Fibroblast of lung (primary cell): ENCODE measurements around the gene DNPH1. TPM values are rescaled to one million over a fixed set of nuclear protein-coding genes. Genes with fewer than 3 reads are reported as not detected.
A peak's percentile ranks its signal among the peaks of the same experiment; 100 is the strongest.

Experiments used
- DNase-seq, 2 donors: peaks; one replicate each; pipeline versions ENCODE4 v3.0.0 to v3.0.0-alpha.2; 2010; ENCODE audit warnings: low read depth in 2 of 2
- H2AFZ ChIP-seq: 2 replicates; pipeline ENCODE4 v1.5.1; 2012; ENCODE audit warnings: low read length, control low read depth, inconsistent platforms
- H3K27ac ChIP-seq: 2 replicates; pipeline ENCODE4 v1.5.1; 2011; ENCODE audit warnings: low read length, control low read depth; ENCODE audit not compliant: insufficient read depth
- H3K27me3 ChIP-seq: 2 replicates; pipeline ENCODE4 v1.5.1; 2011; ENCODE audit warnings: mild to moderate bottlenecking, low read length; ENCODE audit not compliant: control insufficient read depth, insufficient read depth
- H3K36me3 ChIP-seq: 2 replicates; pipeline ENCODE4 v1.5.1; 2011; ENCODE audit warnings: low read length; ENCODE audit not compliant: control insufficient read depth, insufficient read depth
- H3K4me1 ChIP-seq: 2 replicates; pipeline ENCODE4 v1.5.1; 2011; ENCODE audit warnings: low read length; ENCODE audit not compliant: control insufficient read depth, insufficient read depth; ENCODE audit errors: extremely low read depth
- H3K4me2 ChIP-seq: 2 replicates; pipeline ENCODE4 v1.5.1; 2011; ENCODE audit warnings: low read length, control low read depth; ENCODE audit not compliant: insufficient read depth; ENCODE audit errors: extremely low read depth
- H3K4me3 ChIP-seq, 4 experiments: fragments of 200-600 bp in 1 of 4; sonication (generic) in 1 of 4; replicated peaks in 1 of 4; 2 replicates each; pipeline ENCODE4 v1.5.1; 2011 to 2016; ENCODE audit warnings: low read length in 4 of 4, low read depth in 3 of 4, mild to moderate bottlenecking in 3 of 4, control low read depth in 2 of 4, inconsistent platforms in 1 of 4, mixed read lengths in 1 of 4; ENCODE audit not compliant: insufficient read depth in 1 of 4; ENCODE audit errors: control extremely low read depth in 1 of 4
- H3K79me2 ChIP-seq: 2 replicates; pipeline ENCODE4 v1.5.1; 2012; ENCODE audit warnings: mild to moderate bottlenecking, low read length, inconsistent platforms; ENCODE audit not compliant: control insufficient read depth, insufficient read depth
- H3K9ac ChIP-seq: 2 replicates; pipeline ENCODE4 v1.5.1; 2011; ENCODE audit warnings: mild to moderate bottlenecking, low read length, control low read depth; ENCODE audit not compliant: insufficient read depth
- H3K9me3 ChIP-seq: 2 replicates; pipeline ENCODE4 v1.5.1; 2012; ENCODE audit warnings: low read depth, low read length; ENCODE audit not compliant: control insufficient read depth, insufficient read depth
- H4K20me1 ChIP-seq: 2 replicates; pipeline ENCODE4 v1.5.1; 2011; ENCODE audit warnings: low read length; ENCODE audit not compliant: control insufficient read depth, insufficient read depth; ENCODE audit errors: extremely low read depth
- CTCF ChIP-seq, 2 donors: IDR thresholded peaks in 1 of 2; conservative IDR thresholded peaks in 1 of 2; 1 replicate in 1 of 2; 2 replicates in 1 of 2; pipeline ENCODE4 v1.5.1; 2011 to 2012; ENCODE audit warnings: low read length in 2 of 2, control low read depth in 1 of 2, inconsistent platforms in 1 of 2, low read depth in 1 of 2, mild to moderate bottlenecking in 1 of 2
- EZH2 ChIP-seq: IDR thresholded peaks from 2 replicates; pipeline ENCODE4 v1.5.1; 2012; ENCODE audit warnings: low read length, control low read depth, mild to moderate bottlenecking; ENCODE audit errors: missing control alignments
- polyA plus RNA-seq, 2 donors: library from polyadenylated mRNA; depleted of rRNA in 1 of 2; stranded (reverse) in 1 of 2; unstranded in 1 of 2; fragments of >200 nt; gene quantifications; 2 replicates each; pipeline ENCODE4 v1.2.1, GENCODE V29; 2011 to 2012; ENCODE audit warnings: missing spikeins in 1 of 2
- total RNA-seq: library from RNA; depleted of rRNA; stranded (reverse); fragments of >200 nt; gene quantifications from 2 replicates; pipeline ENCODE4 v1.2.1, GENCODE V29; 2014

The DNPH1 gene
- total and polyA plus RNA-seq, 2 donors (not counting 1 experiment from before 2014, with no cell fraction given): 31.2 to 52.5 TPM

DNA sequence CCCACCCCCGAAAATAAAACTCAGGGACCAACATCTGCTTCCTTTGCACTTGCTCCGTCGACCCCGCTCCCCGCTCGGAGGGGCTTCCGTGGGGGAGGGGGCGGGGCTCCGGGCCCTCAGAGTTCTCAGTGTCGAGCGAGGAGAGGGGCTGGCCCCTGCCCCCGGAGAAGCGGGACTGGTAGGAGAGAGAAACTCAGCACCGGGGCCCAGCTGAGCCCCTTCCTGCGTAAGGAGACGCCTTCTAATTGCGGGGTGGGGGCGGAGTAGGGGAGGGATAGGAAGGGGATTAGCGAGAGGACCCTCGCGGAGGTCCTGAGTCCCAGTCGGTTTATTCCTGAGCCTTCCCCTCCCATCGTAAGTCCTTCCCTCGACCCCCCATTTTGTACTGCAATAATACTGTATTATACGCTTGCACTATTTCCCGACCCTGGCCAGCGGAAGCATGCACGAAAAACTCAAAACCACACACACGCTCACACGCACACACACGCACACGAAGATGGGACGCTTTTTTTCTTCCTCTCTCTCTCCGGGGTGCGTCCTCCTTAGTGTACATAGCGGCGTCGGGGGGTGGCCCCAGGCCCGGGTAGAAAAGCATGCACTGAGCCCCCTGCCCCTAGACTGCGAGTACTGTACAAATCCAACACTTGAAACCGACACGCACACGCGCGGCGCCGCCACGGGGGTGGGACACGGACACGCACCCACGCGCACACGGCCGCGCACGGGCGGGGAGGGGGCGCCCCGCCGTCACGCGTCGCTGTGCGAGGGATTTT, 46.7 kb upstream of the DNPH1 start:
- DNase-seq: peak in 1 of 2 donors; percentile 16
- H3K9me3 ChIP-seq: no peaks in the 10 kb centered on the region
- no peaks in the 10 kb centered on the region for H3K36me3 ChIP-seq
- no peak overlapping the region for H3K27ac ChIP-seq
- no peak overlapping the region for H3K4me3 ChIP-seq
- no peak overlapping the region for H3K4me2 ChIP-seq
- H3K79me2 ChIP-seq: no peaks in the 10 kb centered on the region
- no peaks in the 10 kb centered on the region for H3K4me1 ChIP-seq
- H2AFZ ChIP-seq: no peak overlapping the region
- no peak overlapping the region for H3K9ac ChIP-seq
- peaks cover 33% of the 10 kb centered on the region for H3K27me3 ChIP-seq
- TF ChIP-seq CTCF (conservative IDR thresholded peaks at IDR 0.05 in 1 of 2, IDR thresholded peaks at IDR 0.05 in 1 of 2; ENCODE audit: low read depth in 1 of 2, low read length in 2 of 2) (no peak), EZH2 (peak; percentile 87)
- H4K20me1 ChIP-seq: no peaks in the 10 kb centered on the region

DNA sequence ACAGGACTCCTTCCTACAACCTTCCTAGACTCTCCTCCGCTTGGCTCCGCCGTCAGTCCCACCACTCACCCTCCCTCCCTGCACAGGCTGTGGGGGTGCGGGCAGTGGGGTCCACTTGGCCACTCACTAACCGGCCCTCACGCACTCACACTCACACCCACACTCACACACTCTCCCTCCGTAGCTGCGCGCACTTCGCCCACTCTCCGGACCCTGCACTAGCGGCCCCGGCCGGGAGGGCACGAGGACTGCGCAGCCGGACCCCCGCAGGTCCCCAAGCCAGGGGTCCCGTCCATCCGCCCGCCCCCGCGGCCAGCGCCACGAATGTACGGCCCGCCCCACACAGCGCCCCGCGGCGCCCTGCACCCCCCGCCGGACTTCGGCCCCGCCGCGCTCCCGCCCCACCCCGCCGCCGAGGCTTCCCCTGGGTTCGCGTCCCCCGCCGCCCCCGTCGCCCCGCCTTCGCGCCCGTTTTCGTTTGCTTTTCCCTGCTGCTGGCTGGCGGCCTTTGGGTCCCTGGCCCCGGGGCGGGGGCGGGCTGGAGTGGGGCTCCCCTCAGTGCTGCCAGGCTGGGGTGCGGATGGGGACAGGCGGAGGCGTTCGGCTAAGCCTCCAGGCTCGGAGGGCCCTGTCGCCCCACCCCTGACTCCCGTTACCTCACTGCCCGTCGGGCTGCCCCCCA, 45.8 kb upstream of the DNPH1 start:
- Histone ChIP-seq H3K27ac (no peak overlapping the region), H2AFZ (no peak overlapping the region), H3K4me3 (peak overlapping the region in 1 of 4 experiments; percentile 34), H3K27me3 (peaks cover 39% of the 10 kb centered on the region), H3K9me3 (no peaks in the 10 kb centered on the region), H4K20me1 (no peaks in the 10 kb centered on the region), H3K36me3 (no peaks in the 10 kb centered on the region), H3K79me2 (no peaks in the 10 kb centered on the region), H3K4me2 (peak overlapping the region; percentile 44), H3K9ac (no peak overlapping the region), H3K4me1 (no peaks in the 10 kb centered on the region)
- DNase-seq: no peak
- TF ChIP-seq EZH2: peak; percentile 84
- no peak for TF ChIP-seq CTCF (conservative IDR thresholded peaks at IDR 0.05 in 1 of 2, IDR thresholded peaks at IDR 0.05 in 1 of 2; ENCODE audit: low read depth in 1 of 2, low read length in 2 of 2)

DNA sequence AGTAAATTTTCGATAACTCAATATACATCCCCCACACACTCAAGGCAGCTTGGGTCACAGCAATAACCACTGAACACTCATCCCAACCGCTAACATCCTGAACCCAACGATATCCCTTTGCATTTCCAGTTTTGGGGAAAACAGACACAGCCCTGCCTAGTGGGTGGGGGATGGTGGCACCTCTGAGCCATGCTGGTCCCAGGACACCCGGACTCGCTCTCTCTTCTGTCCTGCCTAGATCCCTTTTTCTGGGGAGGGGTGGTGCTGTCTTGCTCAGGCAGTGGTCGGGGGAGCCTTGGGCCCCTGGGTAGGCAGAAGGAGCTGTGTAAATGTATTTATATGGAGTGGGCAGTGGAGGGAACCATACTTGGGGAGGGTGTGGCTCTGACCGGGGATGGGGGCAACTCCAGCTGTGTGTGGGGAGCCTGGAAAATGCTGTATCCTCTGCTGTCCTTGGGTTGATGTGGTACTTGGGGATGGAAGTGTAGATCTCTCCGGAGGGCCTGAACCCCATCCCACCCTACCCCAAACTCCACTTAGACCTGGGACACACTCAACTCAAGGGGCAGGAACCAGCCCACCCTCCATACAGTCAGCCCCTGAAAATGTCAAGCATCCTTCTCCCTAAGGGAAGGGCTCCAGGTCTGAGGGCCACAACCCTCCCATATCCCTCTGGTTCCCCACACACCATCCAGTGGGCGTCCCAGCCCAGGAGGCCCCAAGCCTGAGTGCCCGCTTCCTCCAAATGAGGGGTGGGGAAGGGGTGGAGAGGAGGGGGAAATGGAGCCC, 45.0 kb upstream of the DNPH1 start:
- no peaks in the 10 kb centered on the region for H3K9me3 ChIP-seq
- no peak overlapping the region for H3K27ac ChIP-seq
- peaks cover 35% of the 10 kb centered on the region for H3K27me3 ChIP-seq
- no peak overlapping the region for H3K4me2 ChIP-seq
- no peak overlapping the region for H2AFZ ChIP-seq
- H3K36me3 ChIP-seq: no peaks in the 10 kb centered on the region
- H3K9ac ChIP-seq: no peak overlapping the region
- H3K4me1 ChIP-seq: peaks cover under 1% of the 10 kb centered on the region
- DNase-seq: no peak
- no peak overlapping the region for H3K4me3 ChIP-seq
- TF ChIP-seq CTCF (conservative IDR thresholded peaks at IDR 0.05 in 1 of 2, IDR thresholded peaks at IDR 0.05 in 1 of 2; ENCODE audit: low read depth in 1 of 2, low read length in 2 of 2) (no peak), EZH2 (peak; percentile 83)
- H4K20me1 ChIP-seq: no peaks in the 10 kb centered on the region
- H3K79me2 ChIP-seq: no peaks in the 10 kb centered on the region
